ENCODE results near the gene ARHGAP19.

- TF ChIP-seq TAF1 (IDR thresholded peaks at IDR 0.05; ENCODE audit: borderline replicate concordance, low read depth, low read length) = no peak
- no peak for TF ChIP-seq POLR2A (IDR thresholded peaks at IDR 0.05; ENCODE audit: low read depth, low read length)
Observed at GRCh38 chr10:97255512-97256293, 36.7 kb downstream of the ARHGAP19 start.

Data from GM12892 (cell line).